GM23248 (cell line): ENCODE results near the gene MARK3. TPM values are rescaled to one million over a fixed set of nuclear protein-coding genes. Genes with fewer than 3 reads are reported as not detected.

Experiments
- DNase-seq: peaks from one replicate; pipeline ENCODE4 v3.0.0-alpha.2; 2015
- H2AFZ ChIP-seq: fragments of 200-600 bp; sonication (generic); 2 replicates; pipeline ENCODE4 v1.6.1; 2016; ENCODE audit warnings: antibody characterized with exemption
- H3F3A ChIP-seq: fragments of 200-600 bp; sonication (generic); 2 replicates; pipeline ENCODE4 v1.6.1; 2016; ENCODE audit warnings: mild to moderate bottlenecking, antibody characterized with exemption, mixed run types; ENCODE audit not compliant: insufficient read depth
- H3K27ac ChIP-seq: fragments of 200-600 bp; sonication (generic); 2 replicates; pipeline ENCODE4 v1.5.1; 2016; ENCODE audit warnings: mild to moderate bottlenecking
- H3K27me3 ChIP-seq: fragments of 200-600 bp; sonication (generic); replicated peaks from 2 replicates; pipeline ENCODE4 v1.6.1; 2016; ENCODE audit warnings: mild to moderate bottlenecking; ENCODE audit not compliant: insufficient read depth
- H3K36me3 ChIP-seq: fragments of 200-600 bp; sonication (generic); 2 replicates; pipeline ENCODE4 v1.6.1; 2016; ENCODE audit warnings: low read depth, mild to moderate bottlenecking
- H3K4me1 ChIP-seq: fragments of 200-600 bp; sonication (generic); 2 replicates; pipeline ENCODE4 v1.6.1; 2016; ENCODE audit warnings: mild to moderate bottlenecking; ENCODE audit not compliant: insufficient read depth
- H3K4me2 ChIP-seq: fragments of 200-600 bp; sonication (generic); one replicate; pipeline ENCODE4 v1.6.1; 2016; ENCODE audit warnings: mild to moderate bottlenecking; ENCODE audit not compliant: unreplicated experiment
- H3K4me3 ChIP-seq: fragments of 200-600 bp; sonication (generic); 2 replicates; pipeline ENCODE4 v1.5.1; 2016; ENCODE audit warnings: mild to moderate bottlenecking
- H3K79me2 ChIP-seq: fragments of 200-600 bp; sonication (generic); 2 replicates; pipeline ENCODE4 v1.6.1; 2016; ENCODE audit warnings: mild to moderate bottlenecking; ENCODE audit not compliant: insufficient read depth
- H3K9ac ChIP-seq: fragments of 200-600 bp; sonication (generic); 2 replicates; pipeline ENCODE4 v1.6.1; 2016; ENCODE audit warnings: mild to moderate bottlenecking
- H3K9me2 ChIP-seq: fragments of 200-600 bp; sonication (generic); 2 replicates; pipeline ENCODE4 v1.6.1; 2016; ENCODE audit warnings: mixed run types, mild to moderate bottlenecking, moderate library complexity; ENCODE audit not compliant: insufficient read depth
- H3K9me3 ChIP-seq: fragments of 200-600 bp; sonication (generic); one replicate; pipeline ENCODE4 v1.6.1; 2017; ENCODE audit warnings: low read depth
- H4K20me1 ChIP-seq: fragments of 200-600 bp; sonication (generic); 2 replicates; pipeline ENCODE4 v1.6.0; 2016; ENCODE audit not compliant: insufficient read depth
- EZH2 ChIP-seq: fragments of 200-600 bp; sonication (generic); IDR thresholded peaks from 2 replicates; pipeline ENCODE4 v1.6.1; 2018; ENCODE audit warnings: antibody characterized with exemption, mild to moderate bottlenecking; ENCODE audit not compliant: insufficient read depth, poor library complexity, severe bottlenecking
- EZH2phosphoT487 ChIP-seq: fragments of 200-600 bp; sonication (generic); IDR thresholded peaks from 2 replicates; pipeline ENCODE4 v1.6.1; 2018; ENCODE audit warnings: antibody characterized with exemption, moderate library complexity, mild to moderate bottlenecking, low read depth; ENCODE audit not compliant: insufficient read depth
- WGBS, 2 experiments: methylation state at CpG; one replicate each; pipeline ENCODE4 v1.1.6; 2015 to 2017; ENCODE audit warnings: low lambda C conversion rate in 2 of 2, low coverage in 1 of 2; ENCODE audit errors: missing lambda C conversion rate in 2 of 2; 5-methylcytosine and 5-hydroxymethylcytosine counted together
- in situ Hi-C: fragments of 300-500 bp; cut with MboI; formaldehyde crosslinking; loops from 2 replicates; pipeline ENCODE4 v1.15.0; 2020
- polyA plus RNA-seq: library from polyadenylated mRNA; unstranded; fragments of >200 nt; fragmentation: Nextera tagmentation; extraction: Ambion mirVana; gene quantifications from 2 replicates; pipeline ENCODE4 v1.2.1, GENCODE V29; 2016
- total RNA-seq: library from RNA; depleted of rRNA; stranded (reverse); fragments of >200 nt; shearing (Covaris generic); gene quantifications from 2 replicates; pipeline ENCODE4 v1.2.3, GENCODE V29; 2014

Gene MARK3
- total and polyA plus RNA-seq, 2 experiments from 2014 or later: 32.9 to 80.6 TPM

- no peaks in the 10 kb centered on the region for H3K9me3 ChIP-seq
- H3K9me2 ChIP-seq: no peaks in the 10 kb centered on the region
- in situ Hi-C loops: no loop called here
- H3K36me3 ChIP-seq: no peaks in the 10 kb centered on the region
- DNase-seq: peak; percentile 88
- no peak overlapping the region for H3K4me3 ChIP-seq
- H3K4me2 ChIP-seq: peak overlapping the region; percentile 13
- H2AFZ ChIP-seq: peak overlapping the region; percentile 52
- 0 out of 2 replicates have a peak, but pooled peaks cover 8% of the 10 kb centered on the region for H4K20me1 ChIP-seq
- no peak overlapping the region for H3K9ac ChIP-seq
- 26 to 33% methylated on average over 4 of the region's 4 CpGs for WGBS, 2 experiments
- H3K4me1 ChIP-seq: peaks cover 5% of the 10 kb centered on the region
- peaks cover 27% of the 10 kb centered on the region for H3F3A ChIP-seq
- H3K27me3 ChIP-seq: no peaks in the 10 kb centered on the region
- TF ChIP-seq EZH2: no peak
- TF ChIP-seq EZH2phosphoT487: no peak
- peaks cover 39% of the 10 kb centered on the region for H3K79me2 ChIP-seq
- H3K27ac ChIP-seq: peak overlapping the region; percentile 48; the same call in 1 of the 2 replicates
Observed at GRCh38 chr14:103382376-103382775, 2.8 kb upstream of the MARK3 start.

DNA sequence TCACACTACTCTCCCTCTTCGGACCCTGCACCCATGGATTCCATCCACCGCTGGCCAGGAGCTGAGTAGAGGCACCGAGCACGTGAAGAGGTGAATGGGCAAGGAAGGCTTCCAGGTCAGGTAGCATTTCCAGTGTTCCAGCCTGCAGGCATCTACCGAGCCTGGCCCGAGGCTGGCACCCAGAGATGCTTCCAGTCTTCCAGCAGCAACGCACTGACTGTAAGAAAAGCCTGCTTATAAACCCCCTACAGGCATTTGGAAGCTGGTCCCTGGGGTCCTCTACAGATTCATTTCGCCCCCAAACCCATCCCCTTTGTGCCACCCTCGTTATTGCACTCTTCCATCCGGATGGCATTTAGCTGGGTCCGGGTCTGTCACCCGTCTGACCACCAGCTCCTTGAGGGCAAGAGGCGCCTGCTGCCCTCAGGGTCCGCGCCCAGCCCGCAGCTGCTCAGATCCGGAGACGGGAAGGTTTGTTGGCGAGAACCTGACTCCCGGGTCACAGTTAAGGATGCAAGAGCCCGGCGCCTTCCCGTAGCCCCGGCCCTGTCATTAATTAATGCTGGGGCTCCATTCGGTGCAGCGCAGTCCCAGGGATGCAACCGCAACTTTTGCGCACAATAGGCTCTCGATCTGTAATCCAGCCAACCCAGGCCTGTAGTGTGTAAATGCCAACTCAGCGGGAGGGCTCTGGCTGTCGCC lies 614 bp upstream of the MARK3 start:
- in situ Hi-C loops: no loop called here
- H3F3A ChIP-seq: peaks cover 31% of the 10 kb centered on the region
- H3K4me2 ChIP-seq: peak overlapping the region; percentile 87
- WGBS, 2 experiments: 8% methylated on average over 25 to 30 of the region's 31 CpGs
- H3K9me3 ChIP-seq: no peaks in the 10 kb centered on the region
- no peak for TF ChIP-seq EZH2
- no peak for TF ChIP-seq EZH2phosphoT487
- H3K27ac ChIP-seq: peak overlapping the region; percentile 89
- no peaks in the 10 kb centered on the region for H3K36me3 ChIP-seq
- peaks cover 20% of the 10 kb centered on the region; the same call in 1 of the 2 replicates for H4K20me1 ChIP-seq
- peak; percentile 15 for DNase-seq
- no peaks in the 10 kb centered on the region for H3K27me3 ChIP-seq
- no peaks in the 10 kb centered on the region for H3K9me2 ChIP-seq
- H3K79me2 ChIP-seq: peaks cover 61% of the 10 kb centered on the region
- peak overlapping the region; percentile 83 for H3K4me3 ChIP-seq
- peak overlapping the region; percentile 88 for H2AFZ ChIP-seq
- H3K4me1 ChIP-seq: peaks cover 18% of the 10 kb centered on the region
- peak overlapping the region; percentile 95 for H3K9ac ChIP-seq

DNA sequence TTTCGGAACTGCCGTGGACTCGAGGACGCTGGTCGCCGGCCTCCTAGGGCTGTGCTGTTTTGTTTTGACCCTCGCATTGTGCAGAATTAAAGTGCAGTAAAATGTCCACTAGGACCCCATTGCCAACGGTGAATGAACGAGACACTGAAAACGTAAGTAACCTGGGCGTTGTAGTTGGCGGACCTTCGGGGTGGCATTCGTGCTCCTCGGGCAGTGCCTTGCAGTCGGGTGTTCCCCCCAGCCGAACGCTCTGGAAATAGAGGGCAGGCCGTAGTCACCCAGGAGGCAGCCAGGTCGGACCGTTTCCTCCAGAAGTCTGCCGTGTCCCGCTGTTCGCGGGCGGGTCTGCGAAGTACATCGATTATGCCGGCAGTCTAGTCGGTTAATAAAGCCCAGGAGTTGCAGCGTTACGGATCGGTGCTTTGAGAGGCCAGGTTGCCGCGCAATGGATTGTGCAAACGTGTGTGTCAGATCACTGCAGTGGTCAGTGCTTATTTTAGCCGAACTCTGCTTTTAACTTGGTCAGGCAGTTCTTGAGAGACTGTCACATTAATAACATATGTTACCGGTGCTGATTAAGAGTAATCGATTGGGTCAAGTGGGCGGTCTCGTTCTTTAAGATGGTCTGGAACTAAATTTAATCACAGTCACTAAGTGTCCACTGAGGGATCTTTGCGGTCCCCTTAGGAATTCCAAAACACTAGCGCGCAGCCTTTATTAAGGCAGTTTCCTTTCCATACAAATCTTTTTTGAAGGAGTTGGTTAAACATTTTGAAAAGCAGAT lies 906 bp downstream of the MARK3 start:
- peaks cover 18% of the 10 kb centered on the region for H3K4me1 ChIP-seq
- no peaks in the 10 kb centered on the region for H3K9me3 ChIP-seq
- peak overlapping the region; percentile 88; the same call in 1 of the 2 replicates for H2AFZ ChIP-seq
- no peak for TF ChIP-seq EZH2phosphoT487
- TF ChIP-seq EZH2: no peak
- DNase-seq: peak; percentile 78
- in situ Hi-C loops: no loop called here
- peaks cover 34% of the 10 kb centered on the region for H3F3A ChIP-seq
- no peaks in the 10 kb centered on the region for H3K36me3 ChIP-seq
- peaks cover 76% of the 10 kb centered on the region for H3K79me2 ChIP-seq
- peak overlapping the region; percentile 89 for H3K27ac ChIP-seq
- peaks cover 26% of the 10 kb centered on the region; the same call in 1 of the 2 replicates for H4K20me1 ChIP-seq
- no peaks in the 10 kb centered on the region for H3K27me3 ChIP-seq
- WGBS, 2 experiments: 1% methylated on average over 44 of the region's 44 CpGs
- H3K4me3 ChIP-seq: peak overlapping the region; percentile 83
- H3K4me2 ChIP-seq: peak overlapping the region; percentile 90
- H3K9ac ChIP-seq: peak overlapping the region; percentile 95
- H3K9me2 ChIP-seq: no peaks in the 10 kb centered on the region

- Histone ChIP-seq H3K9me3 (no peaks in the 10 kb centered on the region), H3K27me3 (no peaks in the 10 kb centered on the region), H4K20me1 (peaks cover 26% of the 10 kb centered on the region; the same call in 1 of the 2 replicates), H2AFZ (no peak overlapping the region), H3K27ac (peak overlapping the region; percentile 89), H3K9ac (peak overlapping the region; percentile 95), H3K4me2 (peak overlapping the region; percentile 90), H3K79me2 (peaks cover 83% of the 10 kb centered on the region), H3K4me3 (peak overlapping the region; percentile 83), H3K36me3 (no peaks in the 10 kb centered on the region), H3K9me2 (no peaks in the 10 kb centered on the region), H3F3A (peaks cover 35% of the 10 kb centered on the region), H3K4me1 (peaks cover 18% of the 10 kb centered on the region)
- DNase-seq: peak; percentile 69
- TF ChIP-seq EZH2 (no peak), EZH2phosphoT487 (no peak)
- in situ Hi-C loops: no loop called here
- 1% methylated on average over 9 of the region's 9 CpGs for WGBS, 2 experiments
Observed at GRCh38 chr14:103386713-103387329, 1.6 kb downstream of the MARK3 start.
